Activated T-cell treated with anti-CD3 and anti-CD28 coated beads for 24 hours (primary cell): Measurements from ENCODE around the gene PRM3.
"Not testable (repeated sequence)": the region's sequence is repeated elsewhere in the genome, so short reads cannot be mapped to it uniquely, and the experiment has no call there.

Experiments used
- DNase-seq: peaks from one replicate; pipeline ENCODE4 v3.0.0-alpha.2; 2020; ENCODE audit warnings: low read depth

Gene PRM3

GRCh38 chr16:11303405-11304138, 30.1 kb upstream of the PRM3 start:
- DNase-seq = no peak

- DNase-seq = no peak
These were observed 29.5 kb upstream of the PRM3 start for GRCh38 chr16:11302977-11303376.

- DNase-seq = no peak
These were observed 28.4 kb upstream of the PRM3 start for GRCh38 chr16:11301645-11302501.

- no peak for DNase-seq
These were observed 27.1 kb upstream of the PRM3 start for GRCh38 chr16:11300560-11300892.

- DNase-seq = no peak
These were observed 26.6 kb upstream of the PRM3 start for GRCh38 chr16:11299865-11300559.

GRCh38 chr16:11298950-11299547, 25.6 kb upstream of the PRM3 start:
- not testable (repeated sequence) for DNase-seq

- no peak for DNase-seq
These were observed 24.9 kb upstream of the PRM3 start for GRCh38 chr16:11298143-11298900.

GRCh38 chr16:11297492-11298142, 24.2 kb upstream of the PRM3 start:
- peak; percentile 51 for DNase-seq

GRCh38 chr16:11296706-11297491, 23.5 kb upstream of the PRM3 start:
- DNase-seq = no peak

- DNase-seq = no peak
These were observed 22.9 kb upstream of the PRM3 start for GRCh38 chr16:11296351-11296705.

GRCh38 chr16:11295672-11296071, 22.2 kb upstream of the PRM3 start:
- no peak for DNase-seq

- no peak for DNase-seq
These were observed 18.8 kb upstream of the PRM3 start for GRCh38 chr16:11292076-11292748.

GRCh38 chr16:11291091-11291703, 17.8 kb upstream of the PRM3 start:
- DNase-seq = no peak

GRCh38 chr16:11290102-11290893, 16.9 kb upstream of the PRM3 start:
- no peak for DNase-seq

GRCh38 chr16:11289696-11290095, 16.3 kb upstream of the PRM3 start:
- not testable (repeated sequence) for DNase-seq

- no peak for DNase-seq
These were observed 15.8 kb upstream of the PRM3 start for GRCh38 chr16:11289202-11289601.

GRCh38 chr16:11285842-11286241, 12.4 kb upstream of the PRM3 start:
- no peak for DNase-seq

- DNase-seq = no peak
These were observed 10.4 kb upstream of the PRM3 start for GRCh38 chr16:11283820-11284248.
